ENCODE results near the gene PCARE.

PCARE gene

DNA sequence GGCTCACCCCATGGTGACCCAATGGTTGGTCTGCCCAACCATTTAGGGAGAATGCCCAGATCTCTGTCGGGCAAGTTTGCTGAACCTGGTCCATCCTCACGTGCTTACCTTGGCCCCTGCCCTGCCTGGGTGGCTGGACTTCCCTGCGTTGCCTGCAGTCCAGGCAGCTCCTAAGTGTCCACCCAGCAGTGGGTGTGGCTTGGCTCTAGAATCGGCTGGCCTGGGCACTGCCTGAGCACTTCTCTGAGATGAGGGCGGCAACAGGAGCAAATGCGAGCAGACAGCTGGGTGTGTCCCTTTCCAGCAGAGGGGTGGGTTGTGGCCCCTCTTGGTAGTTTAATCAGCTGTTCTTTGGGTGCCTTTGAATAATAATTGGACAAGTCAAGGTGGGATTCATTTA, 11.3 kb downstream of the PCARE start:
- no peak for DNase-seq

DNA sequence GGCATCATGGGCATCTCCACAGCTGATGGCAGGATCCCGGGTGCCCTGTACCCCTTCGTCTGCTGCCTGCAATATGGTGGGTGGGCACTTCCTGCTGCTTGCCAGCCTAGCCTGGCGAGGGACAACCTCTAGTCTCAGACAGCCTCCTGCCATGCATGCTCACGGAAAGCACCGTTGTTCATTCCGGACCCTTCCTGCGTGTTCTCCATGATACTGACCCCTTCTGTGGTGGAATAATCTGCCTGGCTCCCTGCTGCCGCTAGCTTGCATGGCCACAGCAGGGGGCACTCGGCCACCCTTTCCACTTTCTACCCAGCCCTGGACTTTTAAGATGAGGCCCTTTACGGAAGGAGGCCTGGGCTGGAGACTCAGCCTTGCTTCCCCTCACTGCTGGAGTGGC, 12.0 kb downstream of the PCARE start:
- no peak for DNase-seq

DNA sequence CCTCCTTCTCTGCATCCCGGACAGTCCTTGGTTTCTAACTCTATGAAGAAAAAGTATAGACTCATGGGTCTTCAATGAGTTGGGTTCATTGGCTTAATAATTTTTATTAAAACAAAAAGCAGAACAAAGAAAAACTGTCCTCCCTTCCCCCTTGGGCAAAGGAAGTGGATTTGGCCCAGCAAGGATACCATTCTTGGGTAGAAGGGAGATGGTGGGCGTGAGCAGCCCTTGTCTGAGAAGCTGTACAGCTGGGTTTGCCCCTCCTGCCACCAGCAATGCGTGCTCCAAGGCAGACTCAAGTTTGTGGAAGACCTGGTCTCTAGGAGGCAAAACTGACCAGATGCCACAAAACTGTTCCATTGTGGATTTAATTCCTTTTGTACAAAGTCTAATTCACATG, 12.7 kb downstream of the PCARE start:
- DNase-seq: no peak

DNA sequence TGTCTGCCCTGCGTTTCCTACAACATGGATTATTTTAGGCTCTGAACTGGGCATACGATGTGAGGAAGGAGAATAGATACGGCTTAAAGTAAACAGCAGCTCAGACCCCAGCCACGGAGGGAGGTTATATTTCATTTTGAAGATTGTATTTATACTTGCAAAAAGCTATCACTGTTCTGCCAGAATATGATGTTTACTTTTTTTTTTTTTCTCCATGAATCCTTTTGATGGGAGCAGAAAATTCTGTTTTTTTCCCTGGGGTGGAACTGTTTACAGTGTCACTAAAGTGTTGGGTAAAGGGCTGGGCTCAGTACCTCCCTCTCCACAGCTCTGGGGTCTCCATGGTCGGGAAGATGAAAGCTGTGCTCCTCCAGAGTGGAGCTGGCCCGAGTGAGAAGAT, 13.1 kb downstream of the PCARE start:
- DNase-seq: no peak

DNA sequence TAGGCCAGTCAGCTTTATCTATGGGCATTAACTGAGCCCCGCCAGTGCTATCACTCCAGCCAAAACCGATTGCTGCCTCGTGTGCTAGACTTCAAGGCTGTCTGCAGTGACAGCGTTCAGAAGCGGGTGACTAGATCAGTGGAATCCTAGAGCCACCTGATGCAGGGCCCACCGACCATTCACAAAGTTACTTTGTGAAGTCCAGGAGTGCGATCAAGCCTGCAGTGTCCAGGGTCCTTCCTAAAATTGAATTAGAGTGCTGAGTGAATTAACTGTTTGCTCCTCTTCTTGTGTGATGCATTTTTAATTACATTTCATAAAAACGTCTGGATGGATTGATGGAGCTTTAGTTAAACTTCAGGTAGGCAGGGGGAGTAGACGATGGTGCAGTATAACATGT, 13.9 kb downstream of the PCARE start:
- DNase-seq: no peak

DNA sequence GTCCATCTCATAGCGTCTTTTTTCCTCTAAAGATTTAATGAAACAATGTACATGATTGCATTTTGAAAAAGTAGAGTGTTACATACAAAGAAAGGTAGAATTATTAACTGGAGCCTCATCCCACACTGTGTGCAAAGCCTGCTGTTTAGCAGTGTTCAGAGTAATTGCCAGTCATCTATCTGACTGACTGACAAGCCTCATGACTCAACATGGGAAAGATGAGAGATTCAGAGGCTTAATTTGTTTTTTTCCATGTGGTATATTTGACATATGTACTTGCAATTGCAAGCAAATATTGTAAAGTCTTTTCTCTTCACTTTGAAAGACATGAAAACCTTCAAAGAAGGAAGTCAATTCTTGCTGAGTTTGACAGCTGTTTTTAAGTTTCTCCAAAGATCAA, 14.7 kb downstream of the PCARE start:
- DNase-seq: no peak

DNA sequence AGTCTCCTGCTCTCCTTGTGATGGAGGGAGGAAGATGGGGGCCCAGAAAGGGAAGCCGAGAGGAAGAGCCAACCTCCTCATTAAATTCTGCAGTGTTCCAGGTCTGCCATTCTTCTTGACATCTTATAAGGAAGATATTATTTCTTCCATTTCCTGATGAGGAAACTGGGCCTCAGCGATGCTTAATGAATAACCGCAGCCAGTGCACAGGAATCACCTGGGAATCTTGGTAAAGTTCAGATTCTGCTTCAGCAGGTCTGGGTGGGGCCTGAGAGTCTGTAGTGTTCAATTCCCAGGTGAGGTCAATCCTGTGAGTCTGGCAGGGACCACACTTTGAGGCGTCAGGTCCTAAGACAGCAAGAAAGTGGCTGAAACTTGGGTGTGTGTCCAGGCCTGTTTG, 17.3 kb downstream of the PCARE start:
- no peak for DNase-seq

DNA sequence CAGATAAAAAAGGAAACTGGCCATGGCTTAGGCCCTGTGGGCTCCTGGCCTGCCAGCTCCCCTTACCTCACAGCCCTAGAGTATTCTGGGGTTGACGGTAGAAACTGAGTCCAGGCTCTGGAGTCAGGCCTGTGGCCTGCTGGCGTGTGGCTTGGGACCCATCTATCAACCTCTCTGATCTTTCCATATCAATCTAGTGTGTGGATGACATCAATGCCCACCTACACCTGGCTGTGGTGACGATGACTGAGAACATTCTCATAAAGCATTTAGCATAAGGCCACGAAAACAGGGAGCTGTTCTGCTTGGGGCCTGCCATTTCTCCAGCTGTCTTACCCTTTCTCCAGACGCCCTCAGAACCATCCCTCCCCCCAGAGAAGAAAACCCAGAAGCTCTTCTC, 17.9 kb downstream of the PCARE start:
- DNase-seq: no peak

DNA sequence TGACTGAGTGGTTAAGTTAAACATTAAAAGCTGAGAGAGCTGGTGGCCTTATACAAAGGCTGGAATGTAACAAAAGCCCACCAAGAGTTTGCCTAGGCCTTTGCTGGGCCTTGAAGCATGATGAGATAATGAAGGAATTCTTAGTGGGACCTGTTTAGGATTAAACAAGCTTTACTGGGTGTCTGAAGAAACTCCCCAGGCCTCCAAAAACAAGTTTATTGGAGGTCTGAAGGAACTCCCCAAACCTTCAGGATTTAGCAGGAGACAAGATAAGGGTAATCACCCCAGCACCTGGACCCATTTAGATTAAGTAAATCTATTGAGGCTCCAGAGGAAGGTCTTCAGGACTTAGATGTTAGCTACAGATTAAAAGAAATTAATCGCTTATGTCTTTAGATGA, 18.7 kb downstream of the PCARE start:
- DNase-seq: no peak

DNA sequence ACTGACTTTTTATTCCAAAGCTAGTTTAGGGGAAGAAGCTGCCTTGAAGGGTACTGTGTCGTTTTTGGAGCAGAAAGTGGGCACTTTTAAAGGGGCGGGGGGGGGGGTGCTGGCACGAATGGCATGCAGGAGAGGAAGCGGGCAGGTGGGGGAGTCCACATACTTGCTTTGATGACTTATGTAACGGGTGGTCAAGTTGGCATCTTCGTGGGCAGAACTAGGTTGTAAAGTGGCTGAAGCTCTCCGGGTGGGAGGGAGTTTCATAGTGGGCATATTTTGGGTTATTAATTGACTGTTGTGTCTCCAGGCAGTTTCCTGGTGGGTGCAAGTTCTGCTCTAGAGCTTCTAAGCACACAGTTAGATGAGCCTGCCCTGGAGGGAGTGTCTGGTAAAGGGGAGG, 19.9 kb downstream of the PCARE start:
- DNase-seq: no peak

DNA sequence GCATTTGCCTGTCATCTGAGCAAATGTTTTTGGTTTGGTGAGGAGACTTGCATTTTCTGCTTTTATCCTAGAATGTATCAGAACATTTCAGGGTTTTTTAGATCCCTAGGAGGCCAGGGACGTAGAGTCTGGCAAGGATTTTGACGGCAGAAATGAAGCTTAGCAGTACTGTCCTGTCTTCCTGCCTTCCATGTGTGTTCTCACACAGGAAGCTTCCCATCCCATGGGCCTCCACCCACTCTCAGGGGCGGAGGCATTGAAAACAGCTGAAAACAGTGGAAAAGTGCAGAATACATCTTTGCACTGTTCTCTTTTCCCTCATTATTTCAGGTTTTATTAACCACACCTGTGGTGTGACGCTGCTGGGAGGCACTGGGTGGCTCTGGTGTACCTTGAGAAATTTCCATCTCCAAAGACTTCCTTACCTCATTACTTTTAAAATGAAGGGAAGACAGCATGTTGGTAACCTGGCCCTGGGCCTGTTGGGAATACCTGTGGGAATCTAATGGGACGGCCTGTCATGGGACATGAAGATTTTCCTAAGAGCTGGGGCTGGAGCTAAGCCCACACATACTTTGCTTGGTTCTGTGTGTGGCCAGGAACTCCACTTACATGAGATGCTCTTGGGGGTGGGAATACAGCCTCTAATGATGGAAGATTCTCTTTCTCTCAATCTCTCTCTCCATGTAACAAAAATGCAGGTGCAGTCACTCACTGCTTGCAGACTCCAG, 20.5 kb downstream of the PCARE start:
- DNase-seq: no peak

DNA sequence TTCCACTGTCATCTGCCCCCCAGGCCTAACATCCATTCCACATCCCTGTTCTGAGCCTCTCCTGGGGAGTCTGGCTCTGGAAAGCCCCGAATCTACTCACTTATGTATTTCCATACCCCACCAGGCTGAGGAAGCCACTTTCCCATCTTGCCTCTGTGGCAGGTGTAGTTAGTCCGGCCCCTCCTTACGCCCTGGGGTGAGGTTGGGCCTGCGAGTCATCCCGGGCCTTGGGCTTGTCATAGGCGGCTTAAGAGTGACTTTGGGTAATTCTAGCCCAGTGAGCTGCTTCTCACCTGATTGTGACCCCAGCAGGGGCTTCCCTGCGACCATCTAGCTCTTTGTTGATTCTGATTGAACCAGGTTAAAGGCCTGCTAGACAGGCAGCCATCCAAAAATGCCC, 21.1 kb downstream of the PCARE start:
- no peak for DNase-seq

DNA sequence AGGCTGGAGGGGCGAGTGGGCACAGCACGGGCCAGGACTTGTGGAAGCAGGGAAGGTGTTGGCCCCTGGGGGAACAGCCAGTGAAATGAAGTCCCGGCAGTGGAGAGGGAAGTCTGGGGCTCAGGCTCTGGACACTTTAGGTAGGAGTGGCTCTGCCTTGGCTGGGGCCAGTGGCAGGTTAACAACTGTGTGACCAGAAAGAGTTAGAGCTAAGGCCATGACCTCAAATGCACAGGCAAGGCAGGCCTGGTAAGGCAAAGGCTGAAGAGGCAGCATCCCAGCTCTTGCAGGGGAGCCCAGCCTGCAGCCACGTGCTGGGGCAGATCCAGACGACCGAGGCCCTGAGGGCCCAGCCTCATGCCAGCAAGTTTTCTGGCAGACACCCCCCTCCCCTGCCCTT, 21.5 kb downstream of the PCARE start:
- no peak for DNase-seq

DNA sequence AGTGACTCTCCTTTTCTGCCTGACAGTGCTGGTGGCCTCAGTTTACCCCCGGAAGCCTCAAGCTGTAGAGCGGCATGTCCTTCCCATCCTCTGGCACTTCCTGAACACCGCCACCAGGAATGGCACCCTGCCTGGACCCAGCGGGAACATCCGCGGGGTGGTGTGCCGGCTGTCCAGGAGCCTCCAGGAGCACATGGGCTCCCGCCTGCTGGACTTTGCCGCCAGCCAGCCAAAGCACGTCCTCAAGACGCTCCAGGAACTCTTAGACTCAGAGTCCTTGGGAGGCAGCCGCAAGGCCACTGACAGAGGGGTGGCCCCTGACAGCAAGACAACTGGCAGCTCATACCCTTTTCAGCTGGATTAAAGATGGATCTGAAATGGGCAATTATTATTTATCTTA, 22.6 kb downstream of the PCARE start:
- no peak for DNase-seq

DNA sequence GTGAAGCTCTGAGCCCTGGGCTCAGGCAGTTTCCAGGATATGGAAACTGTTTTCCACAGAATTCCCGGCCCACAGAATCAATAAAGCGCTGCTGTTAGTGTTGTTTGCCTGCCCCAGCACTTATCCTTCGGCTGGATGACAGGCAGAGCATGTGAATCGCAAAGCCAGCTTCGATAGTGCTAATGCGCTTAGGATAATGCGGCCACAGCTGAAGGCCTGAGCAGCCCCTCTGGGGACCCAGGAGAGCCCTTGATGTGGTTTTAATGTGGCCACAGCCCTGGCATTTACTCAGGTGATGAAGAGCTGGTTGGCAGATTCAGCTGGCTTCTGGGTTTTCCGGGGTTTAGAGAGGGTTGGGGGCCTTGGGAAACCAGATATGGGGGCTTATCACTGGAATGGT, 23.7 kb downstream of the PCARE start:
- DNase-seq: no peak

DNA sequence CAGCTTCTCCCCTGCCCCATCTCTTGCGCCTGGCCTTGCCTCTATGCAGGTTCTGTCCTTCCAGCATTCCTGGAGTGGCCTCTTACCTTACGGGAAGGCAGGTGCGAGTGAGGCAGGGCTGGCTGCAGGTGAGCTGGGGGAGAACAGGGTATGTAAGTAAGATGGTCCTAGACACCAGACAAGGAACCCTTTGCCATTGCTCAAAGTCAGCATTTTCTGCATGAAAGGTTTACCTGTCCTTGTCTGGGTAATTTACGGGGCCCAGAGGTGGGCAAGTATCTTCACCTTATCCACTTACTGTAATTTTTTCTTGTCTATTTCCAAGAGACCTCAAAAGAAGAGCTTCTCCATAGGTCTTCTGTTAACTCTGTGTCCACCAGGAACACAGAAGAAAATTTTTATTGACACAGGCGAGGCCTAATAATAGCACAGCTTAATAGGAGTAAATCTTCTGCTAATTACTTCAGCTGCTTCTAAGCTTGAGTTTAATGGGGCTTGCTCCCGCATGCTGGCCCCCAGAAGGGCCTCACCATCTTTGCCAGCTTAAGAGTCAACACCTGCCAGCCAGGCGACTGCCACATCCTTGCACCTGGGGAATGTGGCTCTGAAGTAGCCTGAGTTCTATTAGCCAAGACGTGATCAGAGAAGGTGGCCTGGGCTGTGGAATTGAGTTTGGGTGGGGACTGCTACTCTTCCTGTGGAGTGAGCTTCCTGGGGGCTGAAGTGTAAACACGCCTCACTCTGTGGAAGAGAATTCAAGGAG, 27.1 kb downstream of the PCARE start:
- no peak for DNase-seq

DNA sequence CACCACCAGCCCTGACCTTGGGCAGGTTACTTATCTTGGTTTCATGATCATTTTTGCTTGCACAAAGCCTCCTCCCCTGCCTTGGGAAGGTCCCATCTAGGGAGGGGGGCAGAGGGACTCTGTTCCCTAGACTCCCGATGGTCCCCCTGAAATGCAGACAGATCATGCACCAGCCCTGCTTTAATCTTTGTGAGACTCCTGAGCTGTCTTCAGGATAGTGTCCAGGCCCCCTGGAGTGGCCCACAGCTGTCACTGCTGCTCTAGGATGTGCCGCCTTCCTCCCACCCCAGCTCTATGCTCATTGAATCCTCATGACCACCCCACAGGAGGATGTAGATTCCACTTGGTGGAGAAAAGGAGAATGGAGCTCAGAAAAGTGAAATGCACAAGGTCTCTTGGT, 28.0 kb downstream of the PCARE start:
- no peak for DNase-seq

DNA sequence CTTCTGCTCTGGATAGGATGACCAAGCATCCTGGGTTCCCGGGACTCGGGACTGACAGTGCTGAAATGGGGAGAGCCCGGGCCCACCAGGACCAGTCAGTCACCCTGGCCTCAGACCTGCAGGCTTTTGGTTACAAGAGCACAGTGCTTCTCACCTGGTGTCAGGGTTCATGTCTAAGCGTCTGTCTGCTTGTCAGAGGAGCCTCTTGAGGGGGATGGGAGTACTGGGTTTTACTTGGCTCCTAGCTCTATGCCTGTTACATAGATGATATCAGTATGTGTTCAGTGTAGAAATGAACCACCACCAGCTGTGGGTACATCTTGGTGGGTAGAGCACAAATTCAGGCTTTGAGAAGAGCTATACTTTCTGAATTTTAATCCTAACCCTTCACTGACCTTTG, 29.9 kb downstream of the PCARE start:
- no peak for DNase-seq

DNA sequence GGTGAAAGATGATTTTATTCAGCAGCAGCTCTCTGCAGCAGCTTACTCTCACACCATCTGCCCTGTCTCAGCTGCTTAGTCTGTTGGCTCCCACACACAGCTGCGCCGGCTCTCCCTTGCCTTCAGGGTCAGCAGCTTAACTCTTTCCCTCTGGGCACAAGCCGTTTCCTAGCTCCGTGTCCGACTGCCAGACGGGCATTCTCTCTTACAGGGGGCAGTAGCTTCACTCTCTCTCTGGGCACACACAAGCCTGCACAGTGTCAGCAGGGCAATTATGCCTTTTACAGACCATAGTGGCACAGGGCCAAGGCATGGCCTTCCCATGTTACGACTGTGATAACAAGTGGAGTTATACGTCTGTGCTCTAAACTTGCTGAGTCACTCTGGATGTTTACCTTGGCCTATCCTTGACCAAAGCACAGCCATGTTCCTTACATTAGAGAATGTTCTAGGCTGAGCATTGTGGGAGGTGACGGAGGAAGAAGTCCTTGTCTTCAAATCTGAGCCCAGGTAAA, 31.7 kb downstream of the PCARE start:
- DNase-seq: peak; percentile 68 to 84

DNA sequence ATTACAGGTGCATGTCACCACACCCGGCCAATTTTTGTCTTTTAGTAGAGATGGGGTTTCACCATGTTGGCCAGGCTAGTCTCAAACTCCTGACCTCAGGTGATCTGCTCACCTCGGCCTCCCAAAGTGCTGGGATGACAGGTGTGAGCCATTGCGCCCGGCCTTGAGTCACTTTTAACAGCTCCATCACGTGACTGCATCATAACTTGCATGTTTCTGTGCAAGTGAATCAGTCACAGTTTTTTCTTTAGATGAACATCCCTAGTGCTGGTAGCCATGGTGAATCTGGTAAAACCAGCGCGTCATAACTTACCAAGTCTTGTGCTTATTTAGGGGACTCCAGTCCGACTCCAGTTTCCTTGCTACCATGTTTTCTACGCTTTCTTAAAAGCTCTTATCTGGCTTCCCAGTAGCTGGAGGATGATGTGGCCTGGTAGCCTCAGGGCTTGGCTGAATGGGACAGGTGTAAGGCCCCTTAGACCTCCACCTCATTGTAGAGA, 33.1 kb downstream of the PCARE start:
- DNase-seq: no peak

DNA sequence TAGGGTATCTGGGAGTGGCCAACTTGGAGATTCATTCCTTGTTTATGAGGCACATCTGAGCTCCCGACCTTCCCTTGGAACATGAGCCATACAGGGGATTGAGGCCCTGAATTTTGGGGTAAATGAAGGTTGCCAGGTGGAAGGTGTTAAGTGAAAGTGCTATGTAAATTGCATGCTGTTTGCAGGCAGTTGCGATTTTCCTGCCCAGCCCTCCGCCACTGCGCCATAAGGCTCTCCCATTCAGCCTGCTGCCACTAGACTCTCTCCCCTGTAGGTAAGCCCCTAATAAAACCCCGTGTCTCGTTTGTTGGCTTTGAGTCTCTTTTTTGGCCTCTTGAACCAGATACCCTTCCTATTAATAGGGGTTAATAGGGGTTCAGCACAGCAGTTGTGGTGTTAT, 33.8 kb downstream of the PCARE start:
- no peak for DNase-seq

DNA sequence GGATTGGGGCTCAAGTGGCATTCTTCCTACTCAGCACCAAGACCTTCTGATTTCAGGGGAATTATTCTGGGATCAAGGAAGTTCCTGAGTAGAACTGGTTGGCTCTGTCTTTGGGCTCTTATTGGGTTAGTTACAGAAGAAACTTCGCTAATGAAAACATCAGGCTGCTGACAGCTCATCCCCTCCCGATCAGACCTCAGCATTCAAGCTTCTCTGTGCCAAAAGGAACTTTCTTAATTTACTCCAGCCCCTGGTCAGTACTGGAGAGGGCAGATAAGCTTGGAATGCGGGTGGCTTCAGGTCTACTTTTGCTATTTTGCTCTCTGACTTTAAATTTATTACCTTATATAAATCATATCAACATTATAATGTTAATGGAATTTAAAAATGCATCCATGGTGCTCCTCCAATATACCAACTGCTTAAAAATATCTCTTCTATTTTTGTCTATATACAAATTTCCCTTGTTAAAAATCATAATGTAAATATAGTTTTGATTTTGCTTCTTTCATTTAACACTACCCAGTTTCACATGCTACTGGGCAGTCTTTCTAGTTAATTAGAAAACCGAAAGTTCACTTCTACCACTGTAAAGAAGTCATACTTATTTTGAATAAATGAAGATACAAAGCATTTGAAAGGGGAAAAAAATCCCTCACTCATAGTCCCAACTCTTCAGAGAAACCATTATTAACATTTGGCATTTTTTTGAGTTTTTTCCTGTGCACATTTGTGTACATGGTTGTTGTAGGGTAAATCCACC, 34.4 kb downstream of the PCARE start:
- no peak for DNase-seq

DNA sequence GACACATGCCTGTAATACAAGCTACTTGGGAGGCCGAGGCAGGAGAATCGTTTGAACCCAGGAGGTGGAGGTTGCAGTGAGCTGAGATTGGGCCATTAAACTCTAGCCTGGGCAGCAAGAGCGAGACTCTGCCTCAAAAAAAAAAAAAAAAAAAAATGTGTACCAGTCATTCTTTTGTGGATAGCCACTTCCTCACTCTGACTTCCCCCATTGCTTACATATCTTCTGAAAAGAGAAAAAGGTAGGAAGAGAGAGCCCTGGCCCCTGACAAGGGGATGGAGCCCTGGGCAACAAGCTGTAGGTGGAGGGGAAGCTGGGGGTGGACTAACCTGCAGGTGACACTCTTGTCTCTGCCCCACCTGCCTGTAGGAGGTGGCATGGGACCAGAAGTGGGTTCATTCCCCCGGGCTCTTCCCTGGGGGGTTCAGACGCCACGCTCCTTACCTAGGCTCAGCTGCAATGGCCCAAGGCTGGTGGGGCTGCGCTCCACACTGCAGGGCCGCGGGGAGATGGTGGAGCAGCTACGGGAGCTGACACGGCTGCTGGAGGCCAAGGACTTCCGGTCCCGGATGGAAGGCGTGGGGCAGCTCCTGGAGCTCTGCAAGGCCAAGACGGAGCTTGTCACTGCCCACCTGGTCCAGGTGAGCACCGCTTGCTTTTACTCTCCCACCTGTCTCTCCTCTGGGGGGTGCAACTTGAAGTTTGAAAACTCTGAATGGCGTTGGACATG, 39.1 kb downstream of the PCARE start:
- no peak for DNase-seq

All from SHP77 (cell line).